Measurements from ENCODE around the gene KLHL33.

Gene KLHL33, protein sequence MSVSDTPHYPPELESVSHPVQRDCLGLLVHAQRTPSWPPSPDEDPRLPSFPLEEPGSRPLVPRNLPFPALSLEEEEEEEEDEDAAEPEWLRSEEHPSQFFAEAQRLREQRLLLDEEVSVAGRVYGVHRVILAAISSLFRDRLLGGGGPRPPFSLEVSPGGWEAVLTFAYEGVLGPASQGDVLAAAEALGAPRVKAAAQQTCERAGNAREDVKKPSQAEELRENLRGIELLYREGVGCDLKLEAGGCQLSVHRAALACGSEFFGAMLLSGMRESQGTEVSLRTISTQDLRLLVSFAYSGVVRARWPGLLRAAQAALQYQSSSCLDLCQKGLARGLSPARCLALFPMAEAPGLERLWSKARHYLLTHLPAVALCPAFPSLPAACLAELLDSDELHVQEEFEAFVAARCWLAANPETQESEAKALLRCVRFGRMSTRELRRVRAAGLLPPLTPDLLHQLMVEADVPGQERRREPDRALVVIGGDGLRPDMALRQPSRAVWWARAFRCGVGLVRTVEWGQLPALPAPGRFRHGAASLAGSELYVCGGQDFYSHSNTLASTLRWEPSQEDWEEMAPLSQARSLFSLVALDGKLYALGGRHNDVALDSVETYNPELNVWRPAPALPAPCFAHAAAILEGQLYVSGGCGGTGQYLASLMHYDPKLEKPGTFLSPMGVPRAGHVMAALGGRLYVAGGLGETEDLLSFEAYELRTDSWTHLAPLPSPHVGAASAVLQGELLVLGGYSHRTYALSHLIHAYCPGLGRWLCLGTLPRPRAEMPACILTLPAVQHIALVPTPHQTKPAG

DNA sequence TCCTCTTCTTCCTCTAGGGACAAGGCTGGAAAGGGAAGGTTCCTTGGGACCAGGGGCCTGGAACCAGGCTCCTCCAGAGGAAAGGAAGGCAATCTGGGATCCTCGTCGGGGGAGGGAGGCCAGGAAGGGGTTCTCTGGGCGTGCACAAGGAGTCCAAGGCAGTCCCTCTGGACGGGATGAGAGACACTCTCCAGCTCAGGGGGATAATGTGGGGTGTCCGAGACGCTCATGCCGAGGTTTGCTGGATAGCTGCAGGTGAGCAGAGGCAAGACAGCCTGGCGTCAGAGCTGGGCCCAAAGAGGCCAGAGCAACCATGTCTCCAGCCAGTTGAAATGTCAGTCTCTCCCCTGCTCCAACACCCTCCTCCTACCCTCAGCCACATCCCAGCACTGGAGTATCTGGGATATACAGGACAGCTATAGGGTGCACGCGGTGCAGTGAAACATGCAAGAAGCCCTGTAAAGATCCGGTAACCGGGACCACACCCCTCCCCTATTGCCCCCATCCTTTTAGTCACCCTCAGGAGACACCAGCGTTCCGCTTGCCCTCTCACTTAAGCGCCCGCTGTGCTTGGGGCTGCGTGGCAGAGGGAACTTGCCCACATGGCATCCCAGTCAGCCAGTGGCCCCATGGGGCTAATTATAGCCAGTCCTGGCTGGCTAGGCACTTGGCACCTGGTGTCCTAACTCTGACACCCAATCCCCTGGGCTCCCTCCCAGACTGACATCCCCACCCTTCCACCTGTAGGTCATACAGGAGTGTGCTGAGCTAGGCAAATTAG lies at the start of gene KLHL33:
Gene KLHL33, minus strand, starts transcription at position 585 of the 781 bp plus-strand sequence. Its CDS starts 355 bp downstream, at position 230.
- no peak for DNase-seq

DNA sequence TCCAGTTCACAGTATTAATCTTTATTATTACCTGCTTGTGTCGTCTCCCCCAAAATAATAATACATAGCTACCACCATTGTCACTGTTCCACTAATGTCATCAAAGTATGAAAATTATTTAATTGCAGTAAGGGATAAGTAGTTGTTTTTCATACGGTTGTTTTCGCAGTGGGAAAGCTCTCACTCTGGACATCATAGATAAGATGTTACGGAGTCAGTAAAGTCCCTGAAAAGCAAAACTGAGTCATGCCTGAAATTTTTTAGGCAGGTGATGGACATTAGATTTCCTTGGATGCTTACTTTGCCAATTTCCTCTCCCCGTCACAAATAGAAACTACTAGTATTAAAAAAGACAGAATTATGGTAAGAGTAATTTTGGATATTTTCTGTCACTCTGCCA lies 46.4 kb upstream of the KLHL33 start:
- no peak for DNase-seq

DNA sequence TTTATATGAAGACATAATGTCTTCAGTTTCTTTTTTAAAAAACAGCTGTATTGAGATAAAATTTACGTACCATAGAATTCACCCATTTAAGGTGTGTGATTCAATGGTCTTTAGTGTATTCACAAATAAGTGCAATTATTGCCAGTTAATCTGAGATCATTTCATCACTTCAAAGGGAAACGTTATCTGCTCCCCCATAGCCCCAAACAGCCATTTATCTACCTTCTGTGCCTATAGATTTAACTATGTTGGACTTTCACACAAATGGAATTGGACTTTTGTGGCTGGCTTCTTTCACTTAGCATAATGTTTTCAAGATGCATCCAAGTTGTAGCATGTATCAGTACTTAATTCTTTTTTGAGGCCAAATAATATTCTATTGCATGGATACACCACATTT lies 42.9 kb upstream of the KLHL33 start:
- DNase-seq = no peak

DNA sequence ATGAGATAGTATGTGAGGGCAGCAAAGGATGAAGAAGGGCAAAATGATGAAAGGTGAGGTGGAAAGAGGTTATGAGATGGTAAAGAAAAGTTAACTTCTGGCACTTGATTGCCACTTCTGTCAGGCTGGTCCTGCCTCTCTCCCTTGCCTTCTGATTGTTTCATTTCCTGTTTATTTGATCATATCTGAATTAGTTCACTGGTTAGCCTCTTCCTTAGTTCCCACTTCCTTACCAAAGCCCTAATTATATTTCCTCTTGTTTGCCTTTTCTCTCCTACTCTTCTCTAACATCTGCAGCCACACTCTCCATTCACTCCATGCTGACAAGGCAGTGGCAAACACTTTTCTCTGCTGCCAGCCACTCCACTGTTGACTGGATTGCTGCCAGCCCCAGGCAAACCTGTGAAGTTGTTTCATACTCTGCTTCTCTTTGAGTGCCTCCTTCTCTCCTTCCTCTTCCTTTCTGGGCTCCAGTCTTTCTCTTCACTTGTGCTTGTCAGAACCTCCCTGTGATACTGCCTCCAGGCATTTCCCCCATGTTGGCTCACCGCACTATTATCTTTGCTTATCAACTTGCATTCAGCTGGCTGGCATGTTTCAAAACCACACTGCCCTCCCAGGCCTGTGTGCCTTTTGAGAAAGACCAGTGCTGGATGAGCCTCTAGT lies 41.4 kb upstream of the KLHL33 start:
- DNase-seq = no peak

DNA sequence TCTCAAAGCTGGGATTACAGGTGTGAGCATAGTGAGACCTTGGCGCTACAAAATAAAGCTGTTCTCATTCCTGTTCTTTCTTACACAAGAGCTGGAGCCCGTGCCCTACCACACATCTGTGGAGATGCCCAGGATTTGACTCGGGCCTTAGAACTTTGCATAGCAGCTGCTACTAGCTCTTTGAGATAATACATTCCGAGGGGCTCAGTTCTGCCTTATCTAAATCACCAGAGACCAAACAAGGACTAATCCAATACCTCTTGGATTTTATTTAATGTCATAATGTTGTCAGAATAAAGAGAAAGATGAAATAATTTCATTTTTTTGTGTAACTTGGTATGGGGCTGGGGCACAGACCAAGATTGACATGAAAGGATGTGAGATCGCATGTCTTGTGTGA lies 40.8 kb upstream of the KLHL33 start:
- no peak for DNase-seq

DNA sequence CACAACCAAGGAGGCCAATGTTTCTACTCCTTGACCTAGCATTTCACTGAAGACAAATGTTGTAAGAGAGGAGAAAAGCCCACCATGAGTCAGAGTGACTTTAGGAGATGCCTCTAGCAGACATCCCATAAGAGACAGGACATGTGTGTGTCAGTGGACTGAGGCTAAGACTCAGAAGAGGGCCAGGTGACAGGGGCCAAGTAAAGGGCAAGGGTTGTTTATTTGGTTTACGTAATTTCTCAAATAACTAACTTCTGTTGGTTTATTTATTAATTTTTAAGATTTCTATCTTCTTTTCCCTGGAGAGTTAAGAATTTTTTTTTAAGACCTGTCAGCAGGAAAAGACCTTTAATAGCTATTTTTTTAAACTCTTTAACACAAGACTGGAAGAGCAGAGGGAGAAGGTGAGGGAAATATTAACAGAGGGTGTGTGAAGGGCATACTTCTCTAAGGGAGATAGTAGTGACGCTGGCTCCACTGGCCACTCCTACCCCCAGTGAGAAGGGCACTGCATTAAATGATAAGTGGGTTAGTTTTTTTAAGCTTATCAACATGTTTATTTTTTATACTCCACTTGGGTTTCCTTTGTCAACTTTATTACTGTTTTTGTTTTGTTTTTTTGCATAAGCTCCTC lies 36.7 kb upstream of the KLHL33 start:
- no peak for DNase-seq

DNA sequence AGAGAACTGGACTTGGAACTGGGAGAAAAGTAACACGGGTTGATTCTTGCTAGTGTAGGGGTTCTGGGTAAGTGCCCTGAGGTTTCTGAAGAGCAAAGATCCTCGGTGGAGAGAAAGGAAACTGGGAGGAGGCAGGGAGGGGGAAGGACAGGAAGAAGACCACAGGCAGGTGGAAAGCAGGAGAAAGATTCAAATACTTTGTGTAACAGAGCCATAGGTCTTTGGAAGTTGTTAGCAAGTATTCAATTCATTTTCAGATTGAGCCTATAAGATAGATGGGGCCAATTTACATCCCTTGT lies 34.6 kb upstream of the KLHL33 start:
- no peak for DNase-seq

DNA sequence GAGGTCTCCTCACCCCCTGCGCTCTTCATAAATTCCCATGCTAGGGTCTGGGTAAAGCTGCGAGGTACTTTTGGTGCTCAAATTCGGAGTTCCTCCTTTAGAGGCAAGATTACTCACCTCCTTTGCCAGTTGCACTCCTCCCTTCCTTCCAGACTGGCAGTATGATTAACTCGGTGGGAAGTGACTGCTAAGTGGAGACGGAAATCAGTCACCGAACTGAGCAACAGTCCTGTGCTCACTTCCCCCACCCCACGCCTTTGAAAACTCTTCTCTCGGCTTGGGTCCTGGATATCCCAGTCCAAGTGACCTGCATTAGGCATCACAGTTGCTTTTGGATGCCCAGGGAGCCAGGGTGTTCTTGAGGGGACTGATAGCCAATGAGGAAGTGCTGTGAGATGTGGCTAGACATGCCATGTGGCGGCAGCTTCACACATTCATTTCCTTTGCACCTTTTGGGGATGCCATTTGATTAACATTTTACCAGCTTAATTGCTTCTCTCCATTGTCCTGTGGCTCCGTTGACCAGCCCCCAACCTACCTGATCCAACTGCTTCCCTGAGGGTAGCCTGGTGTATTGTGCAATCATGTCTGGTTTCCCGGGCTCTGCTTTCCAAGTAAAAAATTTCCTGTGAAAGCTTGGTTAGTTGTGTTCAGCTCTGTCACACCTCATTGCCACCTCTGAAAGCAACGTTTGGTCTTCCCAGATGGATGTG lies 34.1 kb upstream of the KLHL33 start:
- DNase-seq = peak; percentile 48

DNA sequence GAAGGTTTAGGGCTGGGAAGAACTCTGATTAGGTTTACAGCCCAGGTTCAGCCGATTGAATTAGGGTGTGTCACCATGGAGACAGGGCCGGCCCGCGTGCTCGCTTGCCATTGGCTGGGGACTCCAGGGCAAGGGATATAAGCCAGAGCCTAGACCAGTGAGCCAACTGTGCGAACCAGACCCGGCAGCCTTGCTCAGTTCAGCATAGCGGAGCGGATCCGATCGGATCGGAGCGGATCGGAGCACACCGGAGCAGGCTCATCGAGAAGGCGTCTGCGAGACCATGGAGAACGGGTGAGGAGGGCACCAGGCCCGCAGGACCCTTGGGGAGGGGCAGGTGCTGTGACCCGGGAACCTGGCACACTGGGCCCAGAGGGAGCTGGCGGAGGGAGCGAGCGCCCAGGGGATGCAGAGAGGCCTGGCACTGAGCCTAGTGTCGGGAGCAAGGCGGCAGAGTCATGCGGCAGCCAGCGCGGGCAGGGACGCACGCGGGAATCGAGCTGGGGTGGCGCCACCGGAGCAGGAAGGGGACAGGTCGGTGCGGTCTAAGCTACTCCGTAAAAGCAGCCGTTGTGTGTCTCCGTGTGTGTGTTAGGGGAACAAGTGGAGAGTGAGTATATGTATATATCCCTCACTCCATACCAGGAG lies 33.4 kb upstream of the KLHL33 start, which contains the start of gene PNP:
Gene PNP, plus strand, starts transcription at position 165 of the 648 bp plus-strand sequence. Its CDS starts 119 bp downstream, at position 284.
- DNase-seq = peak; percentile 81

DNA sequence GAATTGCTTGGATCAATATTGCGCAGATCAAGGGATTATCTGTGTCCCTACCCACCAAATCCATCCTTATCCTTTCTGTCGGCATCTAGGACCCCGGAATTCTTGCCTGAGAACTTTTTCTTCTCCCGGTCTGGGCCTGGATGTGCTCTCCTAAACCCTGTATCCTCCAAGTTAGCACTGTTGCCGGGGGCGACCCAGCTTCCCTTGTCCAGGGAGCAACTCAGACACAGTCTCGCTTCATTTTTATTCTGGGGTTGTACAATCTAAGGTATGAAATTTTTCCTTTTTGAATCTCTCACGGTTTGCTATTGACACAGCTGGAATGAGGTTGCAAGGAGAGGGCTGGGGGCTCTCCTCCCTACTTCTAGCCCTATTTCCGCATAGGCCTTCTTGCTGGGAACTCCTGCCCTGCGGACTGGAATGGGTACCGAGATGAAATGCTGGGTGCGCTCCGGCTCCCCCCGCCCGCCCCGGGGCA lies 32.8 kb upstream of the KLHL33 start:
- DNase-seq = no peak

DNA sequence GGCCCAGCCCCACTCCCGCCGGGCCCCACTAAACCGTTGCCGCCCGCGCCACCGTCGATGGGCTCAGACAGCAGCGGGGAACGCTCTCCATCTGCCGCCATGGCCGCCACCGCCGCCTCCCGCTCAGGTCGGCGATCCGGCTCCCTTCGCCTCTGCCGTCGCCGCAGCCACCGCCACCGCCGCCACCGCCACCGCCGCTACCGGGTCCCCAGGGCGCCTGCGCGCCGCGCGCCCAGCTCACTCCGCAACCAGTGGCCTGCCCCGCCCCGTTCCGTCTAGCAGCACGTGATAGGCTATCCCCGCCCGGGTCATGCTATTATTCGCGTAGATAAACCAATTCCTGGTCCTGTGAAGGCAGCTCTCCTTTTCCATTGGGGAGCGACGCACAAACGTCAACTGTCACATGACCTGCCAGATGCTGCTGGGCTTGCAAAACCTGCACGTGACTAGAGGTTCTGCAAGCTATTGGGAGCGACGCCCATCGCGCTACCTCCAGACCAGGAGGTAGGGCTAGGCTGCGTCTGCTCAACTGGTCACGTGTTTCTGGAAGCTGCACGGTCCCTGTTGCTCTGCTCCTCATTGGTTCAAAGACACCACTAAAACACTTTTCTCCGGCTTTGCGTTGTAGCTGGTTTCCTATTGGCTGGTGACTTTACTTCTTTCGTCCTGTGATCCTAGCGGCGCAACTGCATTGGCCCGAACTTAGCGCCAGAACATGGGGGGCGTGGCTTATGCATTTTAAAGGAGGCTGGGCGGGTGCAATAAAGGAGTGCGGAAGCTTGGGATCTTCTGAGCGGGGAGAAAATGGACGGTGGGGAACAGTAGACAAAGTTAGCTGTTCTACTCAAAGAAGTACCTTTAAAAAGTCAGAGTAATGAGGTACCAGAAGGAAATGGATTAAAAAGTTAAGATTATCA lies 25.5 kb upstream of the KLHL33 start, which contains the start of gene PIP4P1:
Gene PIP4P1, minus strand, starts transcription at position 210 of the 917 bp plus-strand sequence. Its CDS starts 109 bp downstream, at position 101.
- DNase-seq = peak; percentile 97

DNA sequence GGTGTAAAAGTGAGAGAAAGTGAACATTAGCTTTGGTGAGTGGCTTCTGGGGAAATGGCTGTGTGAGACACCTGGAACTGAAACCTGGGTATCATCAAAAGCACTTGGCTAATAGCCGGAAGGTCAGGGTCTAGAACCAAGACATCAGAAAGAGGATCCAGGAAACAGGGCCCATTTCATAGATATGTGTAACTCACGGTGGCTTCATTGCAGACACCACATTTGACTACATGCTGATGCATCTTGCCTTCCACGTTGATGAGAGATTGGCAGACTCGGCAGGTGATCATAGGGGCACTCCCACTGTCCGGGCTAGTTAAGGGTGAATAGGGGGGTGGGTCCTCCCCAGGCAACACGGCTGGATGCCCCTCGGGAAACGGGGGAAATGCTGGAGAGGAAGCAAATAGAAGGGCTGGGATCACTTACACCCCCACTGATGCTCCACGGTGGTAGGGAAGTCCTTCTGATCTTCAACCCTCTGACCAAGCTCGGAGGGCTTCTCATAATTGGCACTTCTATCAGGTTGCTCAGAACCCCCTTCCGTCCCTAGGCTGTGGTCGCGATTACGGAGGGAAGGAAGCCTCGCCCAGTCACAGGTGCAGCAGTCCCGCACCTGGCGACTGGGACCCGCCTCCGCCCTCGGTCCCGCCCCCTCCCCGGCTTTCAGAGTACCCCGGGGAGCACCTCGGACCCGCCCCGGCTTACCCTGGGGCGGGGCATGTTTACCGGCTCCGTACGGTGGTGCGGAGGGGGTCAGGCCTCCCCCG lies 24.7 kb upstream of the KLHL33 start:
- DNase-seq = peak; percentile 44

DNA sequence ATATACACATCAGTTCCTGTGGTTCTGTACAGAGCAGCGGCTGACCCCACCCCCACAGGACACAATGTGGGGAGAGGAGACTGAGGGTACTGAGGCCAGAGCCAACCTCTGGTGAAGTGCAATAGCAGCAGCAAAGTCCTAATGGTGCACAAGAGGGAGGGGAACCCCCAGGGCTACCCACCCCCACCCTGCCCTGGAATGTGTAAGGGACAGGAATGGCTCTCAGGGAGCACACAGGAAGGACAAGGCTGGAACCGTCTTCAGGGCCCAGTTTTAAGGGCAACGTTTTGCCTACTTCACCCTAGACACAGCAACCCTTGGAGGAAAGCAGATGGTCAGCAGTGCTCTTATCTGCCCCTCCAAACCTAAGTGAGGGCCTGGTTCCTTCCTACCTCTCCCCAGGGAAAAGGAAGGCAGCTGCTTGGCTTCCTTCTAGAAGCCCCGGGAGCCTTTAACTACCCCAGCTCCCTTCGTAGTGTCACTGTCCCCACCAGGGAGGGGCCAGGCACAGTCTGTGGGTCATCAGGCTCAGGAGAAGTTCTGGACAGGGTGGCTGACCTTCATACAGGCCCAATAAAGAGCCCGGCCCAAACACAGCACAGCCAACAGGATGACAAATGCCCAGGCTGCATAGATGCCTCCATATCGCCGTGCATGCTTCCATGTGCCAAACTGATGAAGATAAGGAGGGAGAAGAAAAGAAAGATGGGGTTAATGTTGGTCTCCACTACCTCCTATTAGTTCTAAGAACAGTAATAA lies 22.2 kb upstream of the KLHL33 start:
- DNase-seq = no peak

DNA sequence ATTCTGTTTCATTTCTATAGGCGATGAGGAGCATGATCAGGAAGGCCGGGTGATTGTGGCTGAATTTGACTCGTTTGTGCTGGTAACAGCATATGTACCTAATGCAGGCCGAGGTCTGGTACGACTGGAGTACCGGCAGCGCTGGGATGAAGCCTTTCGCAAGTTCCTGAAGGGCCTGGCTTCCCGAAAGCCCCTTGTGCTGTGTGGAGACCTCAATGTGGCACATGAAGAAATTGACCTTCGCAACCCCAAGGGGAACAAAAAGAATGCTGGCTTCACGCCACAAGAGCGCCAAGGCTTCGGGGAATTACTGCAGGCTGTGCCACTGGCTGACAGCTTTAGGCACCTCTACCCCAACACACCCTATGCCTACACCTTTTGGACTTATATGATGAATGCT lies 21.0 kb upstream of the KLHL33 start:
- DNase-seq = no peak

DNA sequence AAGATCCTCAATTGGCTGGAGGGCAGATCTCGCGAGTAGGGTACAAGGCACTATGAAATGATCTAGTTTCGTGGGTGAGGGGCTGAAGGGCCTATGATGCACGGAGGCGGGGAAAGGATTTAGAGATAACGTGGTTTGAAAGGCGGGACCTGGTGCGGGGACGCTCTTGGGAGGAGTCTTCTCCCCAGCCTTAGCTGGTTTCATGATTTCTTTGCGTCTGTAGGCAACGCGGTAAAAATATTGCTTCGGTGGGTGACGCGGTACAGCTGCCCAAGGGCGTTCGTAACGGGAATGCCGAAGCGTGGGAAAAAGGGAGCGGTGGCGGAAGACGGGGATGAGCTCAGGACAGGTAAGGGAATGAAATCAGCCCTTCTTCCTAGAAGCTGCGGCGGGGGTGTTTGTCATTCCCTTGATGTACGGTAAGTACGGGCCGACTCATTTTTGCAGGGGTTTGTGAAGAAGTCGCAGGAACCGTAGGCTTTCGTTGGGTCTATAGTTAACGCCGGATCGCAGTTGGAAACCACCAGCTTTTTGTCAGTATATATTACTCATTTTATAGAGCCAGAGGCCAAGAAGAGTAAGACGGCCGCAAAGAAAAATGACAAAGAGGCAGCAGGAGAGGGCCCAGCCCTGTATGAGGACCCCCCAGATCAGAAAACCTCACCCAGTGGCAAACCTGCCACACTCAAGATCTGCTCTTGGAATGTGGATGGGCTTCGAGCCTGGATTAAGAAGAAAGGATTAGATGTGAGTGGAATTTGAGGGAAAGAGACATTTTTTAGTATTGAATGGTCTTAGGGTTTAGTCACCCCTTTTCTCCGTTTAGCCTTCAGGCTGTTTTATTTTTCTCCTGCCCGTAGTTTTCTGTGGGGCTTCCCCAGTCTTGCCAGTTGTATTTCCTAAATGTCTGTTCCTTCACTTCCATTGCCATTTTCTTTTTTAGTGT lies 19.7 kb upstream of the KLHL33 start:
- DNase-seq = no peak

DNA sequence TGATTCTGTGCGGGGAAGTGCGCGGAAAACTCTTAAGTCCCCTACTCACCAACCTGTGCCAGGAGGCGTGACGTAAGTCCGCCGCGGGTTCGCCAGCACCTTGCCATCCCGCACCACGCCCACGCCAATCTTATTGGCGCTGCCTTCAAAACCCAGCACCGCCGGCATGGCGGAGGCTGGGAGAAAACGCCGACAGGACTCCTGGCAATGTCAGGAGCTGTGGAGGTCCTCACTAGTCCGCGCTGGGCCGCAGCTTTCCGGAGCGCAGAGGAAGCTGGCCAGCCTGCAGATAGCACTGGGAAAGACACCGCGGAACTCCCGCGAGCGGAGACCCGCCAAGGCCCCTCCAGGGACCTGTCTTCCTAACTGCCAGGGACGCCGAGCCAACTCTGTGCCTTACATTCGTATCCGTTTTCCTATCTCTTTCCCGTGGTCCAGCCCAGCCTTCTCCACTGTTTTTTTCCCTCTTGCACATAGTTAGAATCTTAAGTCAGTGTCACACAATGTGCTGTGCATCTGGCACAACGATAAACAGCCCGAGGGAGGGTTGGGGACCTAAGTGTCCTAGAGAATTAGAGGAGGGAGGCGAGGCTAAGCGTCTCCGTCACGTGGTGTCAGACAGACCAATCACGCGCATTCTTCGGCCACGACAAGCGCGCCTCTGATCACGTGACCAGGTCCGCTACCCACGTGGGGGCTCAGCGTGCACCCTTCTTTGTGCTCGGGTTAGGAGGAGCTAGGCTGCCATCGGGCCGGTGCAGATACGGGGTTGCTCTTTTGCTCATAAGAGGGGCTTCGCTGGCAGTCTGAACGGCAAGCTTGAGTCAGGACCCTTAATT lies 18.8 kb upstream of the KLHL33 start, which contains the start of the genes APEX1 and OSGEP:
Gene APEX1, plus strand, starts transcription at position 711 of the 839 bp plus-strand sequence. CDS start 420 bp downstream, outside the sequence.
Gene OSGEP, minus strand, starts transcription at position 297 of the 839 bp plus-strand sequence. Its CDS starts 129 bp downstream, at position 168.
- DNase-seq = peak; percentile 96

Measured in activated CD4-positive, alpha-beta T cell treated with anti-CD3 and anti-CD28 coated beads for 1 hour (primary cell).